22Rv1 (cell line): ENCODE data around the gene GSS.

Source experiments
- CTCF ChIP-seq: fragments of 450-650 bp; IDR thresholded peaks from 2 replicates; pipeline ENCODE4 v1.5.1; 2017; ENCODE audit warnings: mild to moderate bottlenecking
- ZFX ChIP-seq: fragments of 450-650 bp; IDR thresholded peaks from 2 replicates; pipeline ENCODE4 v1.6.1; 2017; ENCODE audit warnings: antibody characterized with exemption, borderline replicate concordance

- no peak for TF ChIP-seq CTCF
- no peak for TF ChIP-seq ZFX
Observed at GRCh38 chr20:34894723-34895122, 60.9 kb downstream of the GSS start.
